Mesenchymal stem cell (in vitro differentiated cells and primary cell): ENCODE measurements around the gene TLX1.

Experiments
- DNase-seq: peaks from one replicate; pipeline ENCODE4 v3.0.0-alpha.2; 2013
- H2AFZ ChIP-seq: one replicate; pipeline ENCODE4 v1.6.1; 2013; ENCODE audit warnings: low read depth, mild to moderate bottlenecking, control low read depth, inconsistent platforms, low read length, moderate library complexity
- H2AK5ac ChIP-seq: 2 replicates; pipeline ENCODE4 v1.6.1; 2013; ENCODE audit warnings: low read length, moderate library complexity, mild to moderate bottlenecking, inconsistent platforms; ENCODE audit not compliant: severe bottlenecking
- H2BK120ac ChIP-seq: one replicate; pipeline ENCODE4 v1.6.1; 2013; ENCODE audit warnings: low read depth, mild to moderate bottlenecking, inconsistent platforms, low read length, moderate library complexity
- H2BK12ac ChIP-seq, 2 experiments: one replicate each; pipeline ENCODE4 v1.6.1; 2013; ENCODE audit warnings: inconsistent platforms in 2 of 2, low read length in 2 of 2, mild to moderate bottlenecking in 2 of 2, moderate library complexity in 2 of 2, control low read depth in 1 of 2
- H2BK15ac ChIP-seq: one replicate; pipeline ENCODE4 v1.6.1; 2013; ENCODE audit warnings: mild to moderate bottlenecking, low read depth, inconsistent platforms; ENCODE audit not compliant: poor library complexity, severe bottlenecking
- H2BK5ac ChIP-seq: 2 replicates; pipeline ENCODE4 v1.6.1; 2013; ENCODE audit warnings: low read depth, mild to moderate bottlenecking, low read length, control low read depth, inconsistent platforms; ENCODE audit not compliant: poor library complexity, severe bottlenecking
- H3K14ac ChIP-seq, 2 experiments: one replicate each; pipeline ENCODE4 v1.6.1; 2013; ENCODE audit warnings: inconsistent platforms in 2 of 2, low read length in 2 of 2, control low read depth in 1 of 2, mild to moderate bottlenecking in 1 of 2, moderate library complexity in 1 of 2
- H3K18ac ChIP-seq, 2 experiments: one replicate each; pipeline ENCODE4 v1.6.1; 2013; ENCODE audit warnings: inconsistent platforms in 2 of 2, low read length in 2 of 2, control low read depth in 1 of 2, low read depth in 1 of 2, mild to moderate bottlenecking in 1 of 2
- H3K23ac ChIP-seq, 2 experiments: one replicate each; pipeline ENCODE4 v1.6.1; 2013; ENCODE audit warnings: inconsistent platforms in 2 of 2, low read length in 2 of 2, mild to moderate bottlenecking in 2 of 2, moderate library complexity in 2 of 2, control low read depth in 1 of 2
- H3K27ac ChIP-seq: 2 replicates; pipeline ENCODE4 v1.5.1; 2013; ENCODE audit warnings: mild to moderate bottlenecking, moderate library complexity, low read length, control low read depth, inconsistent platforms; ENCODE audit not compliant: poor library complexity, severe bottlenecking
- H3K27me3 ChIP-seq, 2 experiments: 2 replicates each; pipeline versions ENCODE4 v1.6.1 to v1.7.0; 2013; ENCODE audit warnings: low read length in 2 of 2, mild to moderate bottlenecking in 2 of 2, moderate library complexity in 2 of 2, control low read depth in 1 of 2, inconsistent platforms in 1 of 2; ENCODE audit not compliant: control insufficient read depth in 1 of 2, insufficient read depth in 1 of 2
- H3K36me3 ChIP-seq, 2 experiments: 2 replicates each; pipeline versions ENCODE4 v1.6.1 to v1.7.0; 2013; ENCODE audit warnings: low read length in 2 of 2, control low read depth in 1 of 2, inconsistent platforms in 1 of 2, low read depth in 1 of 2, mild to moderate bottlenecking in 1 of 2; ENCODE audit not compliant: insufficient read depth in 2 of 2, control insufficient read depth in 1 of 2
- H3K4ac ChIP-seq, 2 experiments: one replicate each; pipeline ENCODE4 v1.6.1; 2013; ENCODE audit warnings: inconsistent platforms in 2 of 2, low read length in 2 of 2, mild to moderate bottlenecking in 2 of 2, moderate library complexity in 2 of 2, control low read depth in 1 of 2, low read depth in 1 of 2
- H3K4me1 ChIP-seq: 2 replicates; pipeline ENCODE4 v1.6.1; 2013; ENCODE audit warnings: low read depth, low read length, control low read depth; ENCODE audit not compliant: control insufficient read depth, insufficient read depth
- H3K4me2 ChIP-seq: 2 replicates; pipeline ENCODE4 v1.6.1; 2013; ENCODE audit warnings: low read length, mild to moderate bottlenecking, inconsistent platforms; ENCODE audit not compliant: poor library complexity, severe bottlenecking
- H3K4me3 ChIP-seq, 2 experiments: 2 replicates each; pipeline versions ENCODE4 v1.5.1 to v1.7.0; 2013; ENCODE audit warnings: low read length in 2 of 2, mild to moderate bottlenecking in 2 of 2, control low read depth in 1 of 2, low read depth in 1 of 2; ENCODE audit not compliant: insufficient read depth in 1 of 2
- H3K79me1 ChIP-seq: replicated peaks from 2 replicates; pipeline ENCODE4 v1.6.1; 2013; ENCODE audit warnings: mild to moderate bottlenecking, control low read depth, low read length, inconsistent platforms; ENCODE audit not compliant: poor library complexity, severe bottlenecking
- H3K9ac ChIP-seq: 2 replicates; pipeline ENCODE4 v1.7.0; 2013; ENCODE audit warnings: mild to moderate bottlenecking, low read length, moderate library complexity
- H3K9me3 ChIP-seq: 2 replicates; pipeline ENCODE4 v1.7.0; 2013; ENCODE audit warnings: mild to moderate bottlenecking, low read length; ENCODE audit not compliant: control insufficient read depth
- H4K8ac ChIP-seq: one replicate; pipeline ENCODE4 v1.6.1; 2013; ENCODE audit warnings: inconsistent platforms, mild to moderate bottlenecking, low read length, moderate library complexity
- H4K91ac ChIP-seq: one replicate; pipeline ENCODE4 v1.6.1; 2013; ENCODE audit warnings: mild to moderate bottlenecking, low read length, inconsistent platforms
- WGBS: methylation state at CpG from one replicate; pipeline ENCODE4 v1.1.7; 2013; ENCODE audit warnings: mixed read lengths; 5-methylcytosine and 5-hydroxymethylcytosine counted together

The TLX1 gene

DNA sequence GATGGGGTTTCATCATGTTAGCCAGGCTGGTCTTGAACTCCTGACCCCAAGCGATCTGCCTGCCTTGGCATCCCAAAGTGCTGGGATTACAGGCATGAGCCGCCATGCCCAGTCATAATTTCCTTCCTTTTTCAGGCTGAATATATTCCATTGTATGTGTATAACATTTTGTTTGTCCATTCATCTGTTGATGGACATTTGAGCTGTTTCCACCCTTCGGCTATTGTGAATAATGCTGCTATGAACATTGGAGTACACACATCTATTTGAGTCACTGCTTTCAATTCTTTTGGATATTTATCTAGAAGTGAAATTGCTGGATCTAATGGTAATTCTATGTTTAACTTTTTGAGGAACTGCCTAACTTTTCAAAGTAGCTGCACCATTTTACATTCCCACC, 34.6 kb downstream of the TLX1 start:
- H4K91ac ChIP-seq, result no peak overlapping the region
- H3K36me3 ChIP-seq, result no peaks in the 10 kb centered on the region
- H2BK12ac ChIP-seq, result no peak overlapping the region
- H3K27me3 ChIP-seq, result peaks cover 49 to 71% of the 10 kb centered on the region in 2 experiments
- no peak overlapping the region for H2BK15ac ChIP-seq
- no peaks in the 10 kb centered on the region for H3K79me1 ChIP-seq
- no peaks in the 10 kb centered on the region for H3K4me1 ChIP-seq
- no peak for DNase-seq
- H2BK120ac ChIP-seq, result no peak overlapping the region
- no peak overlapping the region for H3K14ac ChIP-seq
- no peak overlapping the region for H3K4me2 ChIP-seq
- no peak overlapping the region for H2BK5ac ChIP-seq
- no peak overlapping the region for H4K8ac ChIP-seq
- no peak overlapping the region for H3K23ac ChIP-seq
- 33% methylated on average over 1 of the region's 3 CpGs for WGBS
- no peak overlapping the region for H3K4ac ChIP-seq
- H2AFZ ChIP-seq, result no peak overlapping the region
- H2AK5ac ChIP-seq, result no peak overlapping the region
- no peaks in the 10 kb centered on the region for H3K9me3 ChIP-seq
- no peak overlapping the region for H3K4me3 ChIP-seq
- no peak overlapping the region for H3K9ac ChIP-seq
- no peak overlapping the region for H3K27ac ChIP-seq
- no peak overlapping the region for H3K18ac ChIP-seq

DNA sequence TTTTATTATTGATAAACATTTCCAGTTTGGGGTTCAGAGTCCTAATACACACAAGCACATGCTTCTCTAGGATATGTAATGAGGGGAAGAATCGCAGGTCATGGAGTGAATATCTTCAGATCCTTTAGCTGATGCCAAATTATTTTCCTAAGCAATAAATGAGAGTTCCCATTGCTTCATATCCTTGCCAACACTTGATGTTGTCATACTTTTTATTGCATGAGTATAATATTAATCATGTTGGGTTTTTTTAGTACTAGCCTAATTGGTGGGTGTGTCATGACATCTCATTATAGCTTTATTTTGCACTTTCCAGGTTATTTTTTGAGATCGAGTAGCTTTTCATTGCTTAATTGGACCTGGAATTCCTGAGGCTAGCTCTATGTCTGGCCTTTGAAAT, 35.3 kb downstream of the TLX1 start:
- H3K9me3 ChIP-seq, result no peaks in the 10 kb centered on the region
- H3K4me3 ChIP-seq, result no peak overlapping the region
- no peak overlapping the region for H3K18ac ChIP-seq

DNA sequence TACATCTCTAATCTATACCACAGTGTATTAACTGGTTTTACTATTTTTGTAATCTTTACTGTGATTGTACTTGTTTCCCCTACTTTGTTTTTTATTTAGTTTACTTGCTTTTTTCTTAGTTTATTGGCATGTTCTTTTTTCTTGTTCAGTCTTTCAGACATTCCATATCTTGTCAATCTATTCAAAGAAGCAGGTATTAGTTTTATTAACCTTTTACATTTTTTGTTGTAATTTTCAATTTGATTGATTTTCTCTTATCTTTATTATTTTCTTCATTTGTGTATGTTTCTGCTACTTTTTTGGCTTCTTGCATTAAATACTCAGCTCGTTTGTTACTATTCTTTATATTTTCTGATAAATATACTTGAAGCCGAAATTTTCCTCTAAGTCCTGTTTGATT, 41.6 kb downstream of the TLX1 start:
- H2BK15ac ChIP-seq, result no peak overlapping the region
- H3K18ac ChIP-seq, result no peak overlapping the region
- H2AFZ ChIP-seq, result no peak overlapping the region
- no peak overlapping the region for H2BK12ac ChIP-seq
- H3K4me3 ChIP-seq, result no peak overlapping the region
- H3K4ac ChIP-seq, result no peak overlapping the region
- H3K14ac ChIP-seq, result no peak overlapping the region
- H3K36me3 ChIP-seq, result no peaks in the 10 kb centered on the region
- no peak overlapping the region for H3K27ac ChIP-seq
- no peak overlapping the region for H3K23ac ChIP-seq
- peaks cover 16 to 26% of the 10 kb centered on the region in 2 experiments for H3K27me3 ChIP-seq
- no peaks in the 10 kb centered on the region for H3K4me1 ChIP-seq
- peaks cover 11% of the 10 kb centered on the region for H3K9me3 ChIP-seq
- H2BK120ac ChIP-seq, result no peak overlapping the region
- no peak overlapping the region for H3K9ac ChIP-seq
- H3K4me2 ChIP-seq, result no peak overlapping the region
- H3K79me1 ChIP-seq, result no peaks in the 10 kb centered on the region
- no peak overlapping the region for H2BK5ac ChIP-seq
- 75% methylated on average over 1 of the region's 2 CpGs for WGBS
- no peak overlapping the region for H4K91ac ChIP-seq
- no peak overlapping the region for H4K8ac ChIP-seq
- no peak overlapping the region for H2AK5ac ChIP-seq
- DNase-seq, result no peak

More for the DNA sequence above, 35.3 kb downstream of the TLX1 start:
- Histone ChIP-seq H3K14ac (no peak overlapping the region), H3K4ac (no peak overlapping the region), H2BK12ac (no peak overlapping the region), H3K9ac (no peak overlapping the region), H2BK120ac (no peak overlapping the region), H3K23ac (no peak overlapping the region), H3K36me3 (no peaks in the 10 kb centered on the region), H2AFZ (no peak overlapping the region), H2BK5ac (no peak overlapping the region), H4K91ac (no peak overlapping the region), H3K4me1 (no peaks in the 10 kb centered on the region), H2BK15ac (no peak overlapping the region), H3K79me1 (no peaks in the 10 kb centered on the region), H2AK5ac (no peak overlapping the region), H3K27ac (no peak overlapping the region), H3K27me3 (peaks cover 42 to 64% of the 10 kb centered on the region in 2 experiments), H4K8ac (no peak overlapping the region), H3K4me2 (no peak overlapping the region)
- no peak for DNase-seq
- 92% methylated on average over 1 of the region's 2 CpGs for WGBS

DNA sequence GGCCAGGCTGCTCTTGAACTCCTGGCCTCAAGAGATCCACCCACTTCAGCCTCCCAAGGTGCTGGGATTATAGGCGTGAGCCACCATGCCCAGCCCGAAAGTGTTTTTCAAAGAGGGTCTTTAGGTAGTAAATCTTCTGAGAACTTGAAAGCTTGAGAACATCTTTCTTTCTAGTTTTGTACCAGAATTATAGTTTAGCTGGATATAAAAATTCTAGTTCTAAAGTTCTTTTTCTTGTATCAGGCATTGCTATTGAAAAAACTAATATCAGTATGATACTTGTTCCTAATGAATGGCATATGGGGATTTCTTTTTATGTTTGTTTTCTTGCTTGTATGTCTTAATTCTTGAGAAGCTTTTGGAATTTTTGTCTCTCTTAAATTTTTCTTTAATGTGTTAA, 43.2 kb downstream of the TLX1 start:
- DNase-seq, result no peak
- no peak overlapping the region for H4K8ac ChIP-seq
- H2AK5ac ChIP-seq, result no peak overlapping the region
- no peaks in the 10 kb centered on the region for H3K4me1 ChIP-seq
- no peak overlapping the region for H3K18ac ChIP-seq
- no peak overlapping the region for H3K27ac ChIP-seq
- no peak overlapping the region for H3K4me3 ChIP-seq
- no peak overlapping the region for H4K91ac ChIP-seq
- no peak overlapping the region for H3K4ac ChIP-seq
- H3K4me2 ChIP-seq, result no peak overlapping the region
- no peak overlapping the region for H3K23ac ChIP-seq
- no peak overlapping the region for H2BK120ac ChIP-seq
- 100% methylated on average over 1 of the region's 2 CpGs for WGBS
- no peak overlapping the region for H2BK5ac ChIP-seq
- no peak overlapping the region for H3K14ac ChIP-seq
- peaks cover 12 to 23% of the 10 kb centered on the region in 2 experiments for H3K27me3 ChIP-seq
- H3K9me3 ChIP-seq, result peaks cover 11% of the 10 kb centered on the region
- H3K9ac ChIP-seq, result no peak overlapping the region
- H2BK15ac ChIP-seq, result no peak overlapping the region
- H2AFZ ChIP-seq, result no peak overlapping the region
- no peaks in the 10 kb centered on the region for H3K79me1 ChIP-seq
- H3K36me3 ChIP-seq, result no peaks in the 10 kb centered on the region
- no peak overlapping the region for H2BK12ac ChIP-seq
